Smooth muscle cell of the brain vasculature (primary cell): ENCODE results near the gene FBXO33.

ENCODE experiments used
- DNase-seq: peaks from one replicate; pipeline ENCODE4 v3.0.0-alpha.2; 2012; ENCODE audit warnings: low read depth, low spot score

FBXO33 gene

GRCh38 chr14:39430762-39431415 is 1.3 kb downstream of the FBXO33 start:
- no peak for DNase-seq

DNA sequence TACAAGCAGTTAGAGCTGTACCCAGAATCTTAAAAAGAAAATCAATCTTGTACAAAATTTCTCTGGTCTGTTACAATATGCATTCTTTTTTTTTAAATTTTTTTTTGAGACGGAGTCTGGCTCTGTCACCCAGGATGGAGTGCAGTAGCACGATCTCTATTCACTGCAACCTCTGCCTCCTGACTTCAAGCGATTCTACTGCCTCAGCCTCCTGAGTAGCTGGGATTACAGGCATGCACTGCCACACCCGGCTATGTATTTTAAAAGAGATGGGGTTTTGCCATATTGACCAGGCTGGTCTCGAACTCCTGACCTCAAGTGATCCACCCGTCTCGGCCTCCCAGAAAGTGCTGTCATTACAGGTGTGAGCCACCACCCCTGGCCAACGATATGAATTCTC is 4.1 kb downstream of the FBXO33 start:
- DNase-seq = no peak

- no peak for DNase-seq
Measured at GRCh38 chr14:39426605-39427004, 5.6 kb downstream of the FBXO33 start.

DNA sequence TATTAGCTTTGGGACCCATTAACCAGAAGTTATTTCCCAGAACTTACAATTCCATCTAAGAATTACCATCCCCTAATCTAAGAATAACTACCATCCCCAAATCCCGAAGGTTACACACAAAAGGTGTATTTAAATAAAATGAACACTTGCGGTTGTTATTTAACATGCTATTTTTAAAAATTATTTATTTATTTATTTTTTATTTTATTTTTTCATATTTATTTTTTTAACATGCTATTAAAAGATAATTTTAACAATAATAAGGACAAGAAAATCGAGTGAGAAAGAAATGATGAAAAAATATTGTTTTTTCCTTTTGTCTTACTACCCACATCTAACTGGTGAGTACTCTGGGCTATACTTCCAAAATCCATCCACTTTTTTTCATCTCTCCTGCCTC is 6.3 kb downstream of the FBXO33 start:
- no peak for DNase-seq

- no peak for DNase-seq
Measured at GRCh38 chr14:39423793-39424192, 8.4 kb downstream of the FBXO33 start.

GRCh38 chr14:39422243-39422642 is 10.0 kb downstream of the FBXO33 start:
- no peak for DNase-seq

DNA sequence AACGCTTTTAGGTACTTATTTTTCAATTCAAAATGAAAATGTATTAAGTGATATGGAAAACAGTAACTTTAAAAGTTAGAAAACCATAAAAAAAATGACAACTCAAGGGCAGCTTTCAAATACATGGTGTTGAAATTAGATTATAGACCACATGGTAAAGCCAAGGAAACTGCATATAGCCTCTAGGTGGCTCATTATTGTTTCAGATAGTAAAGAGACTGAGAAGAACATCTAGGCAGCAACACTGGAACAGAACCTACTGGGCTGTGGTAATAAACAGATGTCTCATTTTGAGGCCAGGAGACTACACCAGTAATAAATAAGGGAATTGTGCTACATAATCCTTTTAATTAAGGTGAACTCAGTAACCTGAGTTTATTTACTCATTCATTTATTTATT is 13.0 kb downstream of the FBXO33 start:
- no peak for DNase-seq

DNA sequence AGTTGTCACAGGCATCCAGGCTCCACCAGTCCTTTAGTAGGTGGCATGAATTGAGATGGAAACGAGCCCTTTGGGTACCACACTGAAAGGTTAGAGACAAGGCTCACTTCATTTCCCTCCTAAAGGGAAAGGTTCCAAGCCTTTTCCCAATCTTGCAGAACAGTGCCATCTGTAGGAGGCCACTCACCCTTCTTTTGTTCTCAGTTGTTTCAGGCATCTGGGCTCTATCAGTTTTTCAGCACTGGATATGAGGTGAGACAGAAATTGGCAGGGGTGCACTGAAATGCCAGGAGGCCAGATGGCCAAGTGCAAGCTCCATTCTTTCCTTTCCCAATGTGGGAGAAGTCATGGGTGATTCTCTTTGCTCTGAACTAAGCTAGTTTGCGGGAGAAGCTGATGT is 15.2 kb downstream of the FBXO33 start:
- no peak for DNase-seq

DNA sequence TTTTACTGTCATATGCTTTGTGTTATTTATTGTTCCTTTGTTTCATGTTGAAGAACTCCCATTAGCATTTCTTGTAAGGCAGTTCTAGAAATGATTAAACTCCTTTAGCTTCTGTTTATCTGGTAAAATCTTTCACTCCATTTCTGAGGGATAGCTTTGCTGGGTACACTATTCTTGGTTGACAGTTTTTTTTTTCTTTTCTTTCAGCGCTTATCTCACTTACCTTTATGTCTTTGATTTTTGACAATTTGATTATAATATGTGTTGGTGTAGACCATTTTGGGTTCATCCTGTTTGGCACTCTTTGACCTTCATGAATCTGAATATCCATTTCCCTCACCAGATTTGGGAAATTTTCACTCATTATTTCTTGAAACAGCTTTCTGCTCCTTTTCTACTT is 16.2 kb downstream of the FBXO33 start:
- no peak for DNase-seq

GRCh38 chr14:39406560-39406959 is 25.7 kb downstream of the FBXO33 start:
- no peak for DNase-seq

DNA sequence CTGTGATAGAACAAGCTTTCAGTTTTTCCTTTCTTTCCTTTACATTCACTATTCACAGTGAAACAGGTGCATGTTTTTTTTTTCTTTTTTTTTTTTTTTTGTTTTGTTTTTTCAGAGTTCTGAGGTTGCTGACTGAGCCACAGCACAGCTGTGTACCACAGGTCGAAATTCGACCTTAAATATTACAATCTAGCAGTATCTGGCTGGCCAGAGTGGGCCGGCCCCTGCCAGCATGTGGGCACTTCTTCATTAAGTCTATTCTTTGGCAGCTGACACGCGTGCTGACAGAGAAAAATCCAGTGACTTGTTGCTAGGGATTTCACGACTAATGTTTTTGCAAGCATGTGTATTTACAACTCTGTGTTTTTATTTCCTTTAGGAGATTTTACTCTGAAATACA is 33.9 kb downstream of the FBXO33 start:
- no peak for DNase-seq

DNA sequence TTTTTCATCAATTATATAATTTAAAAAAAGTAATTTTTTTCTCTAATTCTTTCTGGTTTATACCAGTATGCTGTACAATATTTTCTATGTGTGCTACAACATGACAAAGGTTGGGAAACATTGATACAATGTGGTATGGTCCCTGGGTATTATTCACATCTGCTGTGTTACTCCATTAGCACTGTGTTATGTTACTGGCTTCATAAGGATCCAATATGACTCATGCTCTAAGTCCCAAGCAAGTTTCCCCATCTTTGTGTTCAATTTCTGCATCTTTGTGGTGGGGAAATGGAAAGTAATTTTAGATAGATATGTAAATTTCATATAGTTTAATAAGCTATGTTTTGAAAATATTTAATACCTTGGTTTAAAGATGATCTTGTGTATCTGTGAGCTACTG is 35.8 kb downstream of the FBXO33 start:
- no peak for DNase-seq

- no peak for DNase-seq
Measured at GRCh38 chr14:39395555-39396254, 36.5 kb downstream of the FBXO33 start.

GRCh38 chr14:39393289-39393688 is 38.9 kb downstream of the FBXO33 start:
- DNase-seq = no peak

- no peak for DNase-seq
Measured at GRCh38 chr14:39384177-39384576, 48.1 kb downstream of the FBXO33 start.

DNA sequence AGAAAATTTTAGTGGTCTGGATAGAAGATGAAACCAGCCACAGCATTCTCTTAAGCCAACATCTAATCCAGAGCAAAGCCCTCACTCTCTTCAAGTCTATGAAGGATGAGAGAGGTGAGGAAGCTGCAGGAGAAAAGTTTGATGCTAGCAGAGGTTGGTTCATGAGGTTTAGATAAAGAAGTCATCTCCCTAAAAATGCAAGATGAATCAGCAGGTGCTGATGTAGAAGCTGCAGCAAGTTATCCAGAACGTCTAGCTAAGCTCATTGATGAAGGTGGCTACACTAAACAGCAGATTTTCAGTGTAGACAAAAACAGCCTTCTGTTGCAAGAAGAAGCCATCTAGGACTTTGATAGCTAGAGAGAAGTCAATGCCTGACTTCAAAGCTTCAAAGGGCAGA is 48.5 kb downstream of the FBXO33 start:
- DNase-seq = no peak

DNA sequence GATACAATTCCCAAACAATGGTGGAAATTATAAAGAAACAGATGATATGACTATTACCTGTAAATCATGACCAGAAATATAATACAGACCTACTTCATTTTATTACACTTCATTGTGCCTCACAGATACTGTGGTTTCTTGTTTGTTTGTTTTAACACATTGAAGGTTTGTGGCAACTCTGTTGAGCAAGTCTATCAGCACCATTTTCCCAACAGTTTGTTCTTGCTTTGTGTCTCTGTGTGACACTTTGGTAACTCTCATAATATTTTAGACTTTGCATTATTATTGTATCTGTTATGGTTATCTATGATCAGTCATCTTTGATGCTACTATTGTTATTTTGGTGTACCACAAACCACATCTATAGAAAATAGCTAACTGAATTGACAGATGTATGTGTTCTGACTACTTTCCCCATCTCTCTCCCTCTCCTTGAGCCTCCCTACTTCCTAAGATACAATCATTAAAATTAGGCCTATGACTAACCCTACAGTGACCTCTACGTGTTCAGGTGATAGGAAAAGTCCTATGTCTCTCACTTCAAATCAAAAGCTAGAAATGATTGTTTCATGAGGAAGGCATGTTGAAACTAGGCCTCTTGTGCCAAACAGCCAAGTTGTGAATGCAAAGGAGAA is 49.1 kb downstream of the FBXO33 start:
- no peak for DNase-seq

GRCh38 chr14:39382463-39382862 is 49.8 kb downstream of the FBXO33 start:
- no peak for DNase-seq

DNA sequence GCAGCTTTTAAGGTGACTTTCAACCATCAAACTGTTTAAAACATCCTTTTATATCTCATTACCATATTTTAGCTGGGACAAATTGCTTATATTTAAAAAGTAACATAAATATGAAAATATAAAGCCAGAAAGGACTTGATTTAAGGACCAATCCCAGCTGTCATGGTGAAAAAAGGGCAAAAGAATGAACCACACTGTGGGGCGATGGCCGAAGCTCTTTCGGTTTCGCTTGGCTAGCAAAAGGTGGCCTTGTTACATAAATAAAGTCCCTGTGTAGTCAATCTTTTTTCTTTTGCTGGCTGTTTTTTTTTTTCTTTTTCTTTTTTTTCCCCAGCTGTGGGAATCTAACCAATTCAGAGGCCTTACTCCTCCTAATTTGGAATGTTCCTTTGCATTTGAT is 50.9 kb downstream of the FBXO33 start:
- DNase-seq = no peak

- DNase-seq = no peak
Measured at GRCh38 chr14:39376667-39377403, 55.4 kb downstream of the FBXO33 start.

DNA sequence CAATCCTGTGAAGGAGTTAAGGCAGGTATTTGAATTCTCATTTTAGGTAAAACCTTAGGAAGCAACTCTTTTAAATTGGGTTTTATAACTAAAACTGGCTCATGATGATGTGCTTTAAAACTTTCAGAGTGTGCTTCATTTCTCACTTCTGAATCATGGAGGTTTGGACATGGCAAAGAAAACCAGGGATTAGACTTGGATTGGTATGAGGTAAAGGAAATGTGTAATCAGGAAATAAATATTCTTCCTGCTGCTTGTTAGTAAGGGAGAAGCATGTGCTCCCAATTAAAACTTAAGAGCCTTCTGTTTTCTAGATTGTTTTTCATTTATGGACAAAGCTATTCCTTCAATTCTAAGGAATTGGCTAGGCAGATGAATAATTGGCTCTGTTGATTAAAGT is 57.4 kb downstream of the FBXO33 start:
- DNase-seq = no peak

DNA sequence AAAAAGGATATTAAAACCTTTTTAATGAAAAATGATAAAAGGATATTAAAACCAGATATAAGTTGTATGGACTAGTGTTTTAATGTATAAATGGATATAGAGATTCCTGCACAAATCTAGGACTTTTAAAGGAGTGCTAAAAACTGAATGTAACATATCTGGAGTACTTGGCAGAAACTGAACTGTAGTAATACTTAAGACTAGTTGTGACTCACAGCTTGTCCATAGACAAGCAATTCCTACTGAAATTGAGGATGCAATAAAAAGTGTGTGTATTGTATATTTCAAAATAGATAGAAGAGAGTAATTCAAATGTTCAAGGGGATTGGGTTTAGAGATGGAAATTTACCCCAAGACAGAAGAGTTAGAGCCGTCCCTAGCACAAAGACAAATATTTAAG is 59.6 kb downstream of the FBXO33 start:
- no peak for DNase-seq
